GM12891 (cell line): ENCODE measurements around the gene HPS3.
"Not testable (repeated sequence)": the region's sequence is repeated elsewhere in the genome, so short reads cannot be mapped to it uniquely, and the experiment has no call there.

Experiments
- DNase-seq: peaks from one replicate; pipeline ENCODE4 v3.0.0; 2011; ENCODE audit warnings: low spot score; ENCODE audit not compliant: insufficient read length
- FAIRE-seq: peaks from 2 replicates; lab custom pipeline; 2011; peaks lifted over from hg19 to GRCh38; lab: Jason Lieb, UNC
- PAX5 ChIP-seq: IDR thresholded peaks from 2 replicates; pipeline ENCODE4 v1.6.1; 2011; ENCODE audit warnings: low read length, moderate library complexity, mild to moderate bottlenecking; ENCODE audit not compliant: insufficient read depth, severe bottlenecking
- POLR2A ChIP-seq: IDR thresholded peaks from 2 replicates; pipeline ENCODE4 v1.6.1; 2011; ENCODE audit warnings: low read depth, low read length, control low read depth
- POLR2AphosphoS5 ChIP-seq: IDR thresholded peaks from 2 replicates; pipeline ENCODE4 v1.6.1; 2011; ENCODE audit warnings: low read depth, low read length, control low read depth
- POU2F2 ChIP-seq: IDR thresholded peaks from 2 replicates; pipeline ENCODE4 v1.6.1; 2011; ENCODE audit warnings: low read depth, mild to moderate bottlenecking, control low read depth, low read length, moderate library complexity
- SPI1 ChIP-seq: IDR thresholded peaks from 2 replicates; pipeline ENCODE4 v1.6.1; 2011; ENCODE audit warnings: low read depth, low read length, control low read depth
- TAF1 ChIP-seq: IDR thresholded peaks from 2 replicates; pipeline ENCODE4 v1.6.1; 2011; ENCODE audit warnings: low read depth, low read length, control low read depth

Gene HPS3

GRCh38 chr3:149090461-149090860 is 39.0 kb upstream of the HPS3 start:
- no peak for TF ChIP-seq SPI1
- TF ChIP-seq POLR2AphosphoS5: no peak
- TF ChIP-seq POU2F2: no peak
- TF ChIP-seq POLR2A: no peak
- no peak for TF ChIP-seq TAF1
- no peak for TF ChIP-seq PAX5
- DNase-seq (no peak), FAIRE-seq (no peak)

- TF ChIP-seq TAF1: no peak
- no peak for TF ChIP-seq POU2F2
- TF ChIP-seq SPI1: no peak
- TF ChIP-seq PAX5: no peak
- TF ChIP-seq POLR2A: no peak
- TF ChIP-seq POLR2AphosphoS5: no peak
- peak; percentile 66 for FAIRE-seq
- DNase-seq: no peak
Measured at GRCh38 chr3:149090907-149091306, 38.5 kb upstream of the HPS3 start.

GRCh38 chr3:149091983-149092382 is 37.5 kb upstream of the HPS3 start:
- FAIRE-seq (no peak), DNase-seq (no peak)
- TF ChIP-seq POU2F2 (no peak), TAF1 (no peak), SPI1 (no peak), POLR2AphosphoS5 (no peak), PAX5 (no peak), POLR2A (no peak)

- DNase-seq (peak; percentile 29), FAIRE-seq (no peak)
- TF ChIP-seq POLR2AphosphoS5: no peak
- no peak for TF ChIP-seq PAX5
- peak; percentile 86 for TF ChIP-seq SPI1
Measured at GRCh38 chr3:149095487-149095886, 34.0 kb upstream of the HPS3 start.

- not testable (repeated sequence) for DNase-seq, FAIRE-seq
Measured at GRCh38 chr3:149097987-149098386, 31.5 kb upstream of the HPS3 start.

- no peak for TF ChIP-seq POLR2A
- TF ChIP-seq POU2F2: no peak
- TF ChIP-seq POLR2AphosphoS5: no peak
- TF ChIP-seq PAX5: no peak
- no peak for DNase-seq
- no peak for FAIRE-seq
Measured at GRCh38 chr3:149101154-149101553, 28.3 kb upstream of the HPS3 start.

- DNase-seq (no peak), FAIRE-seq (no peak)
- no peak for TF ChIP-seq POU2F2
- no peak for TF ChIP-seq POLR2AphosphoS5
- no peak for TF ChIP-seq PAX5
- TF ChIP-seq TAF1: no peak
- TF ChIP-seq SPI1: no peak
- TF ChIP-seq POLR2A: no peak
Measured at GRCh38 chr3:149101641-149102040, 27.8 kb upstream of the HPS3 start.

- DNase-seq (no peak), FAIRE-seq (no peak)
- no peak for TF ChIP-seq POLR2AphosphoS5
- TF ChIP-seq POU2F2: no peak
- no peak for TF ChIP-seq TAF1
- TF ChIP-seq SPI1: no peak
- no peak for TF ChIP-seq POLR2A
- no peak for TF ChIP-seq PAX5
Measured at GRCh38 chr3:149104484-149104883, 25.0 kb upstream of the HPS3 start.

- TF ChIP-seq POLR2AphosphoS5: no peak
- TF ChIP-seq SPI1: no peak
- TF ChIP-seq TAF1: no peak
- TF ChIP-seq POLR2A: no peak
- TF ChIP-seq PAX5: no peak
- no peak for TF ChIP-seq POU2F2
- FAIRE-seq: no peak
Measured at GRCh38 chr3:149114458-149114857, 15.0 kb upstream of the HPS3 start.

GRCh38 chr3:149115114-149115513 is 14.3 kb upstream of the HPS3 start:
- no peak for FAIRE-seq

More at GRCh38 chr3:149114458-149114857, 15.0 kb upstream of the HPS3 start:
- DNase-seq: no peak

GRCh38 chr3:149118724-149119123 is 10.7 kb upstream of the HPS3 start:
- DNase-seq: no peak
- FAIRE-seq: no peak
- TF ChIP-seq POLR2A (no peak), POLR2AphosphoS5 (no peak)

More at GRCh38 chr3:149115114-149115513, 14.3 kb upstream of the HPS3 start:
- no peak for DNase-seq
- TF ChIP-seq POU2F2 (no peak), TAF1 (no peak), POLR2AphosphoS5 (no peak), POLR2A (no peak), PAX5 (no peak), SPI1 (no peak)
